IMR-90 (cell line): Measurements from ENCODE around the gene PLXNA4.

Experiments
- BHLHE40 ChIP-seq: fragments of 150-350 bp; IDR thresholded peaks from 2 replicates; pipeline ENCODE4 v1.6.1; 2016; ENCODE audit warnings: mild to moderate bottlenecking, low read depth, low read length
- CHD1 ChIP-seq: IDR thresholded peaks from 2 replicates; pipeline ENCODE4 v1.6.1; 2012; ENCODE audit warnings: low read depth, low read length, improper control_type of control experiment
- CTCF ChIP-seq: conservative IDR thresholded peaks from 2 replicates; pipeline ENCODE4 v1.5.1; 2012; ENCODE audit warnings: mild to moderate bottlenecking, low read depth, low read length, improper control_type of control experiment
- FOS ChIP-seq: fragments of 150-350 bp; IDR thresholded peaks from 2 replicates; pipeline ENCODE4 v1.6.1; 2016; ENCODE audit warnings: low read depth, low read length
- MAFK ChIP-seq: IDR thresholded peaks from 2 replicates; pipeline ENCODE4 v1.6.1; 2012; ENCODE audit warnings: low read depth, low read length, improper control_type of control experiment
- MAZ ChIP-seq: IDR thresholded peaks from 2 replicates; pipeline ENCODE4 v1.6.1; 2012; ENCODE audit warnings: low read depth, mild to moderate bottlenecking, low read length, improper control_type of control experiment, moderate library complexity, borderline replicate concordance
- MXI1 ChIP-seq: IDR thresholded peaks from 2 replicates; pipeline ENCODE4 v1.6.1; 2012; ENCODE audit warnings: low read depth, mild to moderate bottlenecking, low read length, moderate library complexity, borderline replicate concordance
- POLR2A ChIP-seq: IDR thresholded peaks from 2 replicates; pipeline ENCODE4 v1.6.1; 2012; ENCODE audit warnings: mild to moderate bottlenecking, low read depth, low read length
- RAD21 ChIP-seq: IDR thresholded peaks from 2 replicates; pipeline ENCODE4 v1.6.1; 2012; ENCODE audit warnings: low read length, improper control_type of control experiment
- RCOR1 ChIP-seq: IDR thresholded peaks from 2 replicates; pipeline ENCODE4 v1.6.1; 2012; ENCODE audit warnings: mild to moderate bottlenecking, low read length, improper control_type of control experiment; ENCODE audit not compliant: insufficient replicate concordance
- RFX5 ChIP-seq: IDR thresholded peaks from 2 replicates; pipeline ENCODE4 v1.8.0; 2012; ENCODE audit warnings: low read depth, mild to moderate bottlenecking, low read length, moderate library complexity
- SMC3 ChIP-seq: fragments of 150-350 bp; IDR thresholded peaks from 2 replicates; pipeline ENCODE4 v1.6.1; 2016; ENCODE audit warnings: low read depth, mild to moderate bottlenecking, antibody characterized with exemption, low read length, moderate library complexity

GRCh38 chr7:132575982-132576720, at the start of gene PLXNA4:
- TF ChIP-seq POLR2A (no peak), CTCF (no peak), RAD21 (no peak), MAFK (no peak), CHD1 (no peak), RFX5 (no peak), SMC3 (no peak), MXI1 (no peak), BHLHE40 (no peak), RCOR1 (no peak), FOS (no peak), MAZ (no peak)
